Uterus (tissue), 2 donors: ENCODE data around the gene KCNAB1.
"Not testable (repeated sequence)": the region's sequence is repeated elsewhere in the genome, so short reads cannot be mapped to it uniquely, and the experiment has no call there.

ENCODE experiments used
- CTCF ChIP-seq, 4 experiments: fragments of 200-600 bp in 2 of 4; fragments of 450-650 bp in 2 of 4; sonication (generic) in 2 of 4; IDR thresholded peaks; one replicate each; pipeline ENCODE4 v1.5.1; 2016 to 2019; ENCODE audit warnings: antibody characterized with exemption in 4 of 4, mild to moderate bottlenecking in 2 of 4, moderate library complexity in 1 of 4
- POLR2A ChIP-seq, 2 donors: fragments of 450-650 bp; IDR thresholded peaks; one replicate each; pipeline ENCODE4 v1.6.1; 2016; ENCODE audit warnings: antibody characterized with exemption in 2 of 2, mild to moderate bottlenecking in 1 of 2, moderate library complexity in 1 of 2

DNA sequence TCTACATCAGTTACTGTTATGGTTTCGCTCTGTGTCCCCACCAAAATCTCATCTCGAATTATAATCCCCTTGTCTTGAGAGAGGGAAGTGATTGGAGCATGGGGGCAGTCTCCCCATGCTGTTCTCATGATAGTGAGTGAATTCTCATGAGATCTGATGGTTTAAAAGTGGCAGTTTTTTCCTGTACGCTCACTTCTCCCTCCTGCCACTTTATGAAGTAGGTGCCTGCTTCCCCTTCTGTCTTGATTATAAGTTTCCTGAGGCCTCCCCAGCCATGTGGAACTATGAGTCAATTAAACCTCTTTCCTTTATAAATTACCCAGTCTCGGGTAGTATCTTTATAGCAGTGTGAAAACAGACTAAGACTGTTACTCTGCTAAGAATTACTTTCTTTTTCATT lies 449.5 kb downstream of the KCNAB1 start:
- TF ChIP-seq CTCF, POLR2A (IDR thresholded peaks at IDR 0.05): not testable (repeated sequence)
